ENCODE results near the gene DCDC1. TPM values are rescaled to one million over a fixed set of nuclear protein-coding genes. Genes with fewer than 3 reads are reported as not detected.
"Not testable (repeated sequence)": the region's sequence is repeated elsewhere in the genome, so short reads cannot be mapped to it uniquely, and the experiment has no call there.

The DCDC1 gene
- polyA plus RNA-seq, 4 donors: 3.4 to 7.3 (median 5.1) TPM

- DNase-seq (ENCODE audit: low read depth in 4 of 4, low spot score in 2 of 4): no peak
Observed at GRCh38 chr11:31337806-31338205, 31.7 kb downstream of the DCDC1 start.

DNA sequence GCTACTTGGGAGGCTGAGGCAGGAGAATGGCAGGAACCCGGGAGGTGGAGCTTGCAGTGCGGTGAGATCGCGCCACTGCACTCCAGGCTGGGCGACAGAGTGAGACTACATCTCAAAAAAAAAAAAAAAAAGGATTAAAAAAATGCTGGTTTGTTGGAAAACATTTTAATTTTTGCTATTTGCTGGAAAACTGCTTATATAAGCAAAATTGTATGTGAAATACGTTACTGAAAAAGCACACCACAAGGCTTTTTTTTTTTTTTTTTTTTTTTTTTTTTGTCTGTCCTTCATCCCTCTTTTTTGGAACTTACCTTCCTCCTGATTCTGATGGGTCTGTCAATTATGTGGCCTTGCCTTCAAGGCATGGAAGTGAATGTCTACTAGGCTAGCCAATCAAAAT is 40.8 kb downstream of the DCDC1 start:
- no peak for DNase-seq (ENCODE audit: low read depth in 4 of 4, low spot score in 2 of 4)

GRCh38 chr11:31327417-31327816 is 42.1 kb downstream of the DCDC1 start:
- no peak for DNase-seq (ENCODE audit: low read depth in 4 of 4, low spot score in 2 of 4)

DNA sequence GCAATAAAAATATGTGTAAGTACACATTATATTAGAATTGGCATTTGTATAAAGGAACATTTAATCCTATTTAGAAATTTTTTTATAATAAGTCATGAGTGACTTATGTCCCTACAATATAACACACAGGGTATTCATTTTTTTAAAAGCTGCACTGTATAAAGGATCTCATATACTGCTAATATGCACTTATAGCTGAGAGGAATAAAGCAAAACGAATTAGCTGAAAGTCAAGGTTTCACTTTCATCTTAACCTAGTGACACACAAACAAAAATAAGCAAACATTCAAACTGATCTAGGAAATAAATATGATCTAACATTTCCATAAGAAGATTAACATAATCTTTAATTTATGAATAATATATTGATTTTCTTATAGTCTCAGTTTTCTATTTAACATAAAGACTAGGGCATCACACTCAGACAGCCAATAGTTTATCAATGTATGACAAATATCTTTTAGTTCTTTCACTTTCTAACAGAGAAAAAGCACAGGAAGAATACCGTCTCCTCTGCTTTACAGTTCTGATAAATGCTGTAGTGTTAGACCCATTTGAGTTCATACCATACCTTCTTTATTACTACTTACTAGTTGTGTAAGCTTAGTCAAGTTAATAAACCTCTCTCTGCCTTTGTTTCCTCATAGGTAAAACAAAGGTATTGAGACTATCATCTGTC is 42.9 kb downstream of the DCDC1 start:
- no peak for DNase-seq (ENCODE audit: low read depth in 4 of 4, low spot score in 2 of 4)

DNA sequence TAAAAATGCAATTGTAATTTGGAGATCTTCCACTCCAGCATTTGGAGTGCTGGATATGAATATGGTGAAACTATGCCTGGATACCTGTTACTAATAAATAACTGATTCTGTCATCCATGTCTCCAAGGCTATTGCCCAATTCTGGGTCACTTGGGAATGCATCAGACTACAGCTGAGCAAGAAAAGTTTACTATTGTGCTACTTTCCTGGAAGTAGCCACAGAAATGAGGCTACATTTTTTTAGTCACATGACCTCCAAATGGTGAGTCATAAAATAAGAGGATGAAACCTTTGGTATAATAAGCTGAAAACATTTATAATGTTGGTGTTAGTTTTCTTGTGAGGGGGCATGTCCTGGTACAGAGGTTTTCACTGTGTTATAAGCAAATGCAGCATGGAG is 44.4 kb downstream of the DCDC1 start:
- no peak for DNase-seq (ENCODE audit: low read depth in 4 of 4, low spot score in 2 of 4)

GRCh38 chr11:31323145-31323544 is 46.4 kb downstream of the DCDC1 start:
- DNase-seq (ENCODE audit: low read depth in 4 of 4, low spot score in 2 of 4): no peak

DNA sequence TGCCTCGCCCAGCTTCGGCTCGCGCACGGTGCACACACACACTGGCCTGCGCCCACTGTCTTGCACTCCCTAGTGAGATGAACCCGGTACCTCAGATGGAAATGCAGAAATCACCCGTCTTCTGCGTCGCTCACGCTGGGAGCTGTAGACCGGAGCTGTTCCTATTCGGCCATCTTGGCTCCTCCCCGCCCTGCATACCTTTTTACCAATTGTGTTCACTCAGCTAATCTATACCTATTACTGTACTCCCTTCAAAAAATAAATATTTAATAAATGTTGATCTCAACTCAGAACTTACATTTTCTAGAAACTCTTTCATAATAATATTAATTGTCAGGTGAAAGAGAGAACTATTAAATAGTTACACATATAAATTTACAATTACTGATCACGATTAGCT is 48.0 kb downstream of the DCDC1 start:
- not testable (repeated sequence) for DNase-seq (ENCODE audit: low read depth in 4 of 4, low spot score in 2 of 4)

DNA sequence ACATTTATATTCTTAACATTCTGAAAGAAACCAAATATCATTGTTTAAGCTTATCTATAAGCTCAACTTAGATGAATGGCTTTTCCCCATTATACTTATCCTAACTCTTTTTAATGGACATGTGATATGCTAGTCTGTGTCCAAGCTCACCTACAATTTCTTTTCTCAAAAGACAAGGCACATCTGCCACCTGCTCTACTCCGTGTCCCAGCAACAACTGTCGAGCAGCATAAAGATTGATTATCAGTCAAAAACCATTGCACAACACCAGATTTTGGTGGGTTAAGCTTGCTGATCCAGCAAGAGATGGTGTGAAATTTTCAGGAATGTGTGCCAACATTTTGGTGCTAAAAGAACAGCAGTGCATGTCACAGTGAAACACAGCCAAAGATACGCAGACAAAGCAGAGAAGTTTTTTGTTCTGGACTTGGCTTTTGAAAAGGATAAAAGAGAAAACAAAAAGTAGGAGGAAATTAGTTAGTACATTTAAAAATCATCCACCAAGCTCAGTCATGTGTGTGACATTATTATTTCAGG is 65.8 kb downstream of the DCDC1 start:
- DNase-seq (ENCODE audit: low read depth in 4 of 4, low spot score in 2 of 4): no peak

GRCh38 chr11:31301549-31302510 is 67.7 kb downstream of the DCDC1 start:
- no peak for DNase-seq (ENCODE audit: low read depth in 4 of 4, low spot score in 2 of 4)

- no peak for DNase-seq (ENCODE audit: low read depth in 4 of 4, low spot score in 2 of 4)
Observed at GRCh38 chr11:31295308-31295707, 74.2 kb downstream of the DCDC1 start.

DNA sequence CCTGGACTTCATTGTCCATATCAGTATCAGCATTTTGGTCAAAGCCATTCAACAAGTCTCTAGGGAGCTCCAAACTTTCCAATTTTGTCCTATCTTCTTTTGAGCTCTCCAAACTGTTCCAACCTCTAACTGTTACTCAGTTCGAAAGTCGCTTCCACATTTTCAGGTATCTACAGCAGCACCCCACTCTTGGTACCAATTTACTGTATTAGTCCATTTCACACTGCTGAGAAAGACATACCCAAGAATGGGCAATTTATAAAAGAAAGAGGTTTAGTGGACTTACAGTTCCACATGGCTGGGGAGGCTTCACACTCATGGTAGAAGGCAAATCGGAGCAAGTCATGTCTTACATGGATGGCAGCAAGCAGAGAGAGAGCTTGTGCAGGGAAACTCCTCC is 96.0 kb downstream of the DCDC1 start:
- DNase-seq (ENCODE audit: low read depth in 4 of 4, low spot score in 2 of 4): not testable (repeated sequence)

GRCh38 chr11:31267720-31268119 is 101.8 kb downstream of the DCDC1 start:
- DNase-seq (ENCODE audit: low read depth in 4 of 4, low spot score in 2 of 4): no peak

DNA sequence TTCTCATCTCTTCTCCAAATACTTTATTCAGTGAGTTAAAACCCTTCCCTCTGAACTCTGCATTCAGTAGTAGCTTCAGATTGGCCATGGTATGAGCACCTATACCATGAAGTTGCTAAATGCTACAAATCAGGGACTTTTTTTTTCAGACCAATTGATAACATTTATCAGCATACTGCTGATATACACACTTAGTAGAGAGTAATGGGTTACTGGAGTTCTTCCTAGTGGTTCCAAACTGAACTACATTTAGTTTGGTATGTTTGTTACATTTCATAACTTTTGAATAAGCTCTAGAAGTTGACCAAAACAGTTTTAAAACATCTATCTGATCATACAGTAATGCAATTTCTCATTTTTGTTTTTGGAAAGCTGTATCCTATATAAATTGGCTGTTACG is 104.7 kb downstream of the DCDC1 start:
- DNase-seq (ENCODE audit: low read depth in 4 of 4, low spot score in 2 of 4): no peak

GRCh38 chr11:31262761-31263160 is 106.8 kb downstream of the DCDC1 start:
- DNase-seq (ENCODE audit: low read depth in 4 of 4, low spot score in 2 of 4): no peak

GRCh38 chr11:31259797-31260196 is 109.7 kb downstream of the DCDC1 start:
- DNase-seq (ENCODE audit: low read depth in 4 of 4, low spot score in 2 of 4): no peak

DNA sequence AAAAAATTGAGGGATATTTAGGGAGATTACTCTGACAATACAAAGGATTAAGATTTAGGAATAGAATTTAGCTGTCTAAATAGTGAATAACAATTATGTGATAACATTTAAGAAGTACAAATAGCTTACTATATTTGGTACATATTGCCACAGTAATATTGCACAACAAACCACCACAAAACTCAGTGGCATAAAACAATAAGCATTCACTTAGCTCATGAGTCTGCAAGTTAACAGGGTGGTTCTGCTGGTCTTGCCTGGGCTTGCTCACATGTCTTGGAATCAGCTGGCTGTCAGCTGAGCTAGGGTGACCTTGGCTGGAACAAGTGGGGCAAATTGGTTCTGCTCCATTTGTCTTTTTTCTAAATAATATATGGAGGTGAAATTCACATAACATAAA is 115.1 kb downstream of the DCDC1 start:
- DNase-seq (ENCODE audit: low read depth in 4 of 4, low spot score in 2 of 4): no peak

DNA sequence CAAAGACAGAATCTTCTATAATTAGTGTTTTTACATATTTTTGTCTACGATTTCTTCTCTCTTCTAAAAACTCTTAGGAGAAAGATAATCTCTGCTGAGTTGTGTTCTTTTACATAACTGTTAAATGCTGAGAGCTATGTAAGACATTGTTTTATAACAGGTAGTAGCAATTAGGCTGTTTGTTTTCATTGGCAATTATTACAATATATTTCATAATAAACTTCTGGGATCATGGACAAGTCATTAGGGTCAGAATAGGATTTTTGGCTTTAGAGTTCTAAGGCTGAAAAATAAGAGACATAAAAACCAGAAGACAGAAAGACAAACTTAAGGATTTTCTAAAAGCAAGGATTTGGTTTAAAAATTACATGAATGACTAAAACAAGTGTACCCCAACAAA is 120.8 kb downstream of the DCDC1 start:
- no peak for DNase-seq (ENCODE audit: low read depth in 4 of 4, low spot score in 2 of 4)

- DNase-seq (ENCODE audit: low read depth in 4 of 4, low spot score in 2 of 4): no peak
Observed at GRCh38 chr11:31247321-31247720, 122.2 kb downstream of the DCDC1 start.

DNA sequence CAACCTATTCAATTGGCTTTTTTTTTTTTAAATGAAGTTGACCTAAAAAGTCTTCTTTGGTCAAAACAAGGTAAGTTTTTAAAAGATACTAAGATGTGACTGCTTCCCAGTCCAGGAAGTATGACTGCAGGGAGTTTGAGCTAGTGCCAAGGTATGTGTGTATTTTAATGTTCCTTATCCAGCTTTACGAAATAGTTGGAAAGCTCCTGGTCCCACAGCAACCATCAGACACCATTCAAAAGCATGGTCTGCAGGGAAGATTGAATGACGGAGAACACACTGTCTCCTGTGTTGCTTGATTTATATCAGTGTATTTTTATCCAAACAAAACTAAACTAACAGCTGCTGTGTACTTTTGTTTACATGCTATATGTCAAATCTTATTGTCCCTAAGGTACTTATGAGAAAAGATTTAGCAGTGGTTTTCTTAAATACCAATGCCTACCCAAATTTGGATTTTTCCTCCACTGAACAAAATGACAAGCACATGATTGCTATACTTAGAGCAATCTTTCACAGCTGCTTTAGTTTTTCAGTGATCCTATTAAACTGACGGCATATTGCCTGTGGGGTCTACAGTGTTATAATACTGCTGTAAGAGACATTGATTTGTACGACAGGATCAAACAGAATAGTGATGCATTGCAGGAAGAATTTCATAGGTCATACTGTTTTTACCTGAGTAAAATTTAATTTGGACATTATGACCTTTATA is 122.9 kb downstream of the DCDC1 start:
- no peak for DNase-seq (ENCODE audit: low read depth in 4 of 4, low spot score in 2 of 4)

DNA sequence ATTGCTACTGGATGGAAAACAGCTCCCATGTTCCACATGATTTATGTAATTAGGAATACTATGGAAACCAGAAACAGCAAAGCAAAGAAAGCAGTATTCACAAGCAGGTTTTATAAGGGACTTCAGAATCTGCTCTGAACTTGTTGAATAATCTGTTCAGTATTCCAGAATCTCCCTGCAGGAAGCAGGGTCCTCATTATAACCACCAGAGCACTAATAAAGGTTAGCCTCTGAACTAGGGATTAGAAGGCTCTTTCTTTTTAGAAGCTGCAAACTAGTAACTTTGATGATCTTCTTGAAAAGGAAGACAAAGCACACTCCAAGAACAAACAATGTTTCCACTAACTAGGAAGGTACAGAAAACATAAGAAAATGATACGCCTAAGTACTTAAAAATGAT is 125.8 kb downstream of the DCDC1 start:
- no peak for DNase-seq (ENCODE audit: low read depth in 4 of 4, low spot score in 2 of 4)

- DNase-seq (ENCODE audit: low read depth in 4 of 4, low spot score in 2 of 4): peak in 3 of 4 donors; percentile 5 to 34 (median 8)
Observed at GRCh38 chr11:31240340-31240904, 129.1 kb downstream of the DCDC1 start.
